Neural cell (in vitro differentiated cells): ENCODE measurements around the gene RALGAPB. TPM values are rescaled to one million over a fixed set of nuclear protein-coding genes. Genes with fewer than 3 reads are reported as not detected.

Source experiments
- H2AFZ ChIP-seq: fragments of 200-600, 300-800 bp; sonication (generic), shearing (Covaris generic); 2 replicates; pipeline ENCODE4 v1.6.0; 2014; ENCODE audit warnings: low read depth, mild to moderate bottlenecking, antibody characterized with exemption, low read length, moderate library complexity
- H3F3A ChIP-seq: fragments of 200-600 bp; shearing (Covaris generic); 2 replicates; pipeline ENCODE4 v1.6.1; 2016; ENCODE audit warnings: mild to moderate bottlenecking, moderate library complexity, mixed read lengths, antibody characterized with exemption, low read length; ENCODE audit not compliant: insufficient read depth, poor library complexity, severe bottlenecking
- H3K27ac ChIP-seq: fragments of 200-600, 300-800 bp; sonication (generic), shearing (Covaris generic); 2 replicates; pipeline ENCODE4 v1.5.1; 2014; ENCODE audit warnings: mild to moderate bottlenecking, low read length, moderate library complexity
- H3K27me3 ChIP-seq: fragments of 300-800, 200-600 bp; sonication (generic), shearing (Covaris generic); 2 replicates; pipeline ENCODE4 v1.6.0; 2014; ENCODE audit warnings: mild to moderate bottlenecking, low read depth, low read length, moderate library complexity; ENCODE audit not compliant: insufficient read depth
- H3K36me3 ChIP-seq: fragments of 300-800, 200-600 bp; sonication (generic), shearing (Covaris generic); 2 replicates; pipeline ENCODE4 v1.5.1; 2014; ENCODE audit warnings: mild to moderate bottlenecking, antibody characterized with exemption, low read length, moderate library complexity; ENCODE audit not compliant: insufficient read depth
- H3K4me2 ChIP-seq: fragments of 300-800, 200-600 bp; sonication (generic), shearing (Covaris generic); 2 replicates; pipeline ENCODE4 v1.6.0; 2014; ENCODE audit warnings: mild to moderate bottlenecking, low read length
- H3K4me3 ChIP-seq: fragments of 300-800, 200-600 bp; sonication (generic), shearing (Covaris generic); 2 replicates; pipeline ENCODE4 v1.5.1; 2014; ENCODE audit warnings: mild to moderate bottlenecking, low read length, moderate library complexity
- H3K79me2 ChIP-seq: fragments of 200-600 bp; shearing (Covaris generic); replicated peaks from 2 replicates; pipeline ENCODE4 v1.6.0; 2014; ENCODE audit warnings: mild to moderate bottlenecking, low read length, moderate library complexity; ENCODE audit not compliant: insufficient read depth
- H3K9ac ChIP-seq: fragments of 300-800, 200-600 bp; sonication (generic), shearing (Covaris generic); 2 replicates; pipeline ENCODE4 v1.6.1; 2016; ENCODE audit warnings: mild to moderate bottlenecking, low read length, mixed read lengths
- H3K9me2 ChIP-seq: fragments of 200-600 bp; shearing (Covaris generic); 2 replicates; pipeline ENCODE4 v1.6.1; 2016; ENCODE audit warnings: mild to moderate bottlenecking, low read length, mixed read lengths; ENCODE audit not compliant: insufficient read depth
- H3K9me3 ChIP-seq: fragments of 200-600, 300-800 bp; sonication (generic), shearing (Covaris generic); 2 replicates; pipeline ENCODE4 v1.6.1; 2016; ENCODE audit warnings: mild to moderate bottlenecking, mixed run types, low read length, moderate library complexity, mixed read lengths
- H4K20me1 ChIP-seq: fragments of 200-600 bp; shearing (Covaris generic); 2 replicates; pipeline ENCODE4 v1.6.1; 2016; ENCODE audit warnings: mild to moderate bottlenecking, mixed run types; ENCODE audit not compliant: insufficient read depth
- CTCF ChIP-seq: fragments of 450-650 bp; IDR thresholded peaks from 2 replicates; pipeline ENCODE4 v1.5.1; 2014; ENCODE audit warnings: antibody characterized with exemption, mild to moderate bottlenecking, moderate library complexity; ENCODE audit not compliant: poor library complexity, severe bottlenecking
- EP300 ChIP-seq: fragments of 450-650 bp; conservative IDR thresholded peaks from 2 replicates; pipeline ENCODE4 v1.6.1; 2014; ENCODE audit warnings: antibody characterized with exemption, mild to moderate bottlenecking, moderate library complexity; ENCODE audit not compliant: poor library complexity, severe bottlenecking
- EZH2 ChIP-seq: fragments of 200-600, 300-800 bp; shearing (Covaris generic), sonication (generic); IDR thresholded peaks from 2 replicates; pipeline ENCODE4 v1.6.1; 2014; ENCODE audit warnings: antibody characterized with exemption, low read length, borderline replicate concordance, mild to moderate bottlenecking; ENCODE audit not compliant: insufficient read depth, poor library complexity, severe bottlenecking
- MXI1 ChIP-seq: fragments of 450-650 bp; conservative IDR thresholded peaks from 2 replicates; pipeline ENCODE4 v1.6.1; 2014; ENCODE audit warnings: antibody characterized with exemption, mild to moderate bottlenecking; ENCODE audit not compliant: poor library complexity, severe bottlenecking
- POLR2AphosphoS5 ChIP-seq: IDR thresholded peaks from 2 replicates; pipeline ENCODE4 v1.6.1; 2012
- RAD21 ChIP-seq: fragments of 450-650 bp; conservative IDR thresholded peaks from 2 replicates; pipeline ENCODE4 v1.6.1; 2014; ENCODE audit warnings: antibody characterized with exemption, mild to moderate bottlenecking, moderate library complexity
- REST ChIP-seq: IDR thresholded peaks from 2 replicates; pipeline ENCODE4 v1.6.1; 2012; ENCODE audit warnings: borderline replicate concordance
- SMC3 ChIP-seq: fragments of 450-650 bp; conservative IDR thresholded peaks from 2 replicates; pipeline ENCODE4 v1.6.1; 2014; ENCODE audit warnings: antibody characterized with exemption, mild to moderate bottlenecking, moderate library complexity; ENCODE audit not compliant: poor library complexity
- TAF1 ChIP-seq: IDR thresholded peaks from 2 replicates; pipeline ENCODE4 v1.6.1; 2012; ENCODE audit warnings: low read depth
- polyA plus RNA-seq: library from polyadenylated mRNA; depleted of rRNA; stranded (reverse); fragments of >200 nt; gene quantifications from 2 replicates; pipeline ENCODE4 v1.2.3, GENCODE V29; 2014

RALGAPB gene
- polyA plus RNA-seq, 1 donor from 2014 or later, result 30.0 TPM

GRCh38 chr20:38615283-38615682, 142.6 kb downstream of the RALGAPB start:
- no peak overlapping the region for H3K9ac ChIP-seq
- H3K9me2 ChIP-seq, result no peaks in the 10 kb centered on the region
- H3K36me3 ChIP-seq, result no peaks in the 10 kb centered on the region
- no peaks in the 10 kb centered on the region for H3K9me3 ChIP-seq
- H3K27ac ChIP-seq, result no peak overlapping the region
- no peak overlapping the region for H2AFZ ChIP-seq
- H4K20me1 ChIP-seq, result no peaks in the 10 kb centered on the region
- H3K4me3 ChIP-seq, result no peak overlapping the region
- no peaks in the 10 kb centered on the region for H3F3A ChIP-seq
- TF ChIP-seq MXI1 (no peak), CTCF (no peak), POLR2AphosphoS5 (no peak), REST (no peak), EP300 (no peak), EZH2 (no peak), TAF1 (no peak), RAD21 (no peak), SMC3 (no peak)
- H3K27me3 ChIP-seq, result no peaks in the 10 kb centered on the region
- H3K4me2 ChIP-seq, result no peak overlapping the region
- no peaks in the 10 kb centered on the region for H3K79me2 ChIP-seq

GRCh38 chr20:38616457-38616856, 143.8 kb downstream of the RALGAPB start:
- TF ChIP-seq POLR2AphosphoS5, result no peak
- no peak for TF ChIP-seq RAD21
- no peak for TF ChIP-seq EP300
- no peak for TF ChIP-seq SMC3
- TF ChIP-seq CTCF, result no peak
- no peak for TF ChIP-seq TAF1
- TF ChIP-seq REST, result no peak
- no peak for TF ChIP-seq EZH2
- no peak for TF ChIP-seq MXI1
- no peaks in the 10 kb centered on the region for H4K20me1 ChIP-seq
- H3K4me2 ChIP-seq, result no peak overlapping the region
- H3K36me3 ChIP-seq, result no peaks in the 10 kb centered on the region
- no peak overlapping the region for H3K9ac ChIP-seq
- no peak overlapping the region for H2AFZ ChIP-seq
- no peaks in the 10 kb centered on the region for H3F3A ChIP-seq
- H3K4me3 ChIP-seq, result no peak overlapping the region
- H3K9me3 ChIP-seq, result no peaks in the 10 kb centered on the region
- H3K27ac ChIP-seq, result no peak overlapping the region
- H3K27me3 ChIP-seq, result no peaks in the 10 kb centered on the region
- H3K9me2 ChIP-seq, result no peaks in the 10 kb centered on the region
- H3K79me2 ChIP-seq, result no peaks in the 10 kb centered on the region
